ENCODE measurements around the gene GDE1.
"Not testable (repeated sequence)": the region's sequence is repeated elsewhere in the genome, so short reads cannot be mapped to it uniquely, and the experiment has no call there.

The GDE1 gene, protein sequence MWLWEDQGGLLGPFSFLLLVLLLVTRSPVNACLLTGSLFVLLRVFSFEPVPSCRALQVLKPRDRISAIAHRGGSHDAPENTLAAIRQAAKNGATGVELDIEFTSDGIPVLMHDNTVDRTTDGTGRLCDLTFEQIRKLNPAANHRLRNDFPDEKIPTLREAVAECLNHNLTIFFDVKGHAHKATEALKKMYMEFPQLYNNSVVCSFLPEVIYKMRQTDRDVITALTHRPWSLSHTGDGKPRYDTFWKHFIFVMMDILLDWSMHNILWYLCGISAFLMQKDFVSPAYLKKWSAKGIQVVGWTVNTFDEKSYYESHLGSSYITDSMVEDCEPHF

GRCh38 chr16:19521471-19522396, at the start of gene GDE1:
GDE1 (minus strand) TSS chr16:19522098; CDS start chr16:19521964, 134 bp downstream.
- DNase-seq: peak; percentile 97

GRCh38 chr16:19567560-19567959, 45.7 kb upstream of the GDE1 start:
- DNase-seq: no peak

- DNase-seq: no peak
These were observed 44.5 kb upstream of the GDE1 start for GRCh38 chr16:19566362-19566761.

DNA sequence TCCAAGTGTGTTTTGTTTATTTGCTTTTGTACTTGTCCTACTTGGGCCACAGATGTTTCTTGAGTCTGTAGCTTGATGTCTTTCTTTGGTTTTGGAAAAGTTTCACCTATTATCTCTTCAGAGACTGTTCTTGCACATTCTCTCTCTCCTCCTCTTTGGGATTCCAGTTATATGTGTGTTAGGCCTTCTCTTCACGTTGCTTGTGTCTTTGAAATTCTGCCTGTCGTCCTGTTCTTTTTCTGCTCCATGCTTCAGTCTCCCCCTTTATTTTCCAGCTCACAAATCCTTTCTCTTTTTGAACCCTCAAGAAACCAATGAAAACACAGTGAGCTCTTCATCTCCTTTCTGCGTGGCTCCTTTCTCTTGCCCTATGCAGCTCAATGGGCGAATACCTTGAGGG, 41.5 kb upstream of the GDE1 start:
- DNase-seq: no peak

DNA sequence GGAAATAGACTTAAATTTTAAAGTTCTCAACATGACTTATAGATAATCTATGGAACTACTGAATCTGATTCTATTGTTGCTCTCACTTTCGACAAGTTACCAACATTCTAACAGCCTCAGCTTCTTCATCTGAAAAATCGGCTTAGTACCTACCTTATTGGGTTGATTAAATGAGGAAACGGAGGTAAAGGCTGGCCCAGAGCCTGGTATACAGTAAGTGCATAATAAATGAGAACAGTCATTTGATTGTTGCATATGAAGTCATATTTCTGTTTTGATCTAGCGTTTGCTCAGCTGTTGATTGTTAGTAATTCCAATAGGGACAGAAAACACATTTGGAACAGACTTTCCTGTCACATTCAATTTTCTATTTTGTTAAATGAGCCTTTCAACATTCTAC, 38.2 kb upstream of the GDE1 start:
- DNase-seq: no peak

- DNase-seq: peak; percentile 69
These were observed 37.5 kb upstream of the GDE1 start for GRCh38 chr16:19559242-19559910.

- DNase-seq: no peak
These were observed 34.3 kb upstream of the GDE1 start for GRCh38 chr16:19555938-19556771.

- DNase-seq: peak; percentile 99
These were observed 33.5 kb upstream of the GDE1 start, which contains the start of gene VPS35L for GRCh38 chr16:19555186-19555937. VPS35L (plus strand) TSS chr16:19555703; CDS start chr16:19555730, 27 bp downstream.

DNA sequence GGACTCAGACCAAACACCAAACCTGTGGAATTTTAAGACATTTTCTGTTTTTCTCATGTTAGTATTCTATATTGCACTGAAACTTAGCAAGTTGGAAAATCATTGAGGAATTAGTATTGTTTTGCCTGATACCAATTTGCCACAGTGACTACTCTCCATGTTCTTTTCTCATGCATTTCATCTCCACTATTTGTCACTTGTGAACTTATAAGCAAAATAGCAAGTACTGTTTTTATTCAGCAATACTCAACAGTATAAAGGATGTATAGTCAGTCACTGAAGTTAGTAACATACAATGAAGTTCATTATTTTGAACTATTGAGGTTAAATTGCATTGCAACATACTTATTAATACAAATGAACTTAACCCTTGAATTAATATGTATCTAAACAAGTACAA, 27.8 kb upstream of the GDE1 start:
- no peak for DNase-seq

DNA sequence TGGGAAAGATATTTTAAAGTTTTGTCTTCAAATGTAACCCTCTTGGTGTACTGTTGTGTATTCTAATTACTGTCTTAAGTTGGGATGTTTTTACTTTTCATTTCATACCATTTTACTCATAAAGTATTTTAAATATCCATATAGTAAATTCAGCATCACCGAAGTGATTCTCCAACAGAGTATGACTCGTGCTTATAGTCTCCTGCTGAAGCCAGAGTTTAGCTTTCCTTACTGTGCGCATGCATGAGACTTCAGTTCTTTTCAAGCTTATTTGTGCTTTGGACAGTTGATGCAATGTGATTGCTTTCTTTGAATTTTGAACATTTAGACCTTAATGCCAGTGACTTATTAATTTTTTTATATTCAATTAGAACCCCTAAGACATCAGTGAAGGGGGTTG, 26.2 kb upstream of the GDE1 start:
- no peak for DNase-seq

DNA sequence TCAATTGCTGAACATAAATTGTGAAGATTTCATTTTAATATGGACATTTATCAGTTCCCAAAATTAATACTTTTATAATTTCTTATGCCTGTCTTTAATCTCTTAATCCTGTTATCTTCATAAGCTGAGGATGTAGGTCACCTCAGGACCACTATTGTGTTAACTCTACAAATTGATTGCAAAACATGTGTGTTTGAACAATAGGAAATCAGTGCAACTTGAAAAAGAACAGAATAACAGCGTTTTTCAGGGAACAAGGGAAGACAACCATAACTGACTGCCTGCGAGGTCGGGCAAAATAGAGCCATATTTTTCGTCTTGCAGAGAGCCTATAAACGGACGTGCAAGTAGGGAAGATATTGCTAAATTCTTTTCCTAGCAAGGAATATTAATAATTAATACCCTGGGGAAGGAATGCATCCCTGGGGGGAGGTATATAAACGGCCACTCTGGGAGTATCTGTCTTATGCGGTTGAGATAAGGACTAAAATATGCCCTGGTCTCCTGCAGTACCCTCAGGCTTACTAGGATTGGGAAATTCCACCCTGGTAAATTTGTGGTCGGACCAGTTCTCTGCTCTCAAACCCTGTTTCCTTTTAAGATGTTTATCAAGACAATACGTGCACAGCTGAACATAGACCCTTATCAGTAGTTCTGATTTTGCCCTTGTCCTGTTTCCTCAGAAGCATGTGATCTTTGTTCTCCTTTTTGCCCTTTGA, 21.5 kb upstream of the GDE1 start:
- not testable (repeated sequence) for DNase-seq

- DNase-seq: no peak
These were observed 20.4 kb upstream of the GDE1 start for GRCh38 chr16:19542138-19542821.

DNA sequence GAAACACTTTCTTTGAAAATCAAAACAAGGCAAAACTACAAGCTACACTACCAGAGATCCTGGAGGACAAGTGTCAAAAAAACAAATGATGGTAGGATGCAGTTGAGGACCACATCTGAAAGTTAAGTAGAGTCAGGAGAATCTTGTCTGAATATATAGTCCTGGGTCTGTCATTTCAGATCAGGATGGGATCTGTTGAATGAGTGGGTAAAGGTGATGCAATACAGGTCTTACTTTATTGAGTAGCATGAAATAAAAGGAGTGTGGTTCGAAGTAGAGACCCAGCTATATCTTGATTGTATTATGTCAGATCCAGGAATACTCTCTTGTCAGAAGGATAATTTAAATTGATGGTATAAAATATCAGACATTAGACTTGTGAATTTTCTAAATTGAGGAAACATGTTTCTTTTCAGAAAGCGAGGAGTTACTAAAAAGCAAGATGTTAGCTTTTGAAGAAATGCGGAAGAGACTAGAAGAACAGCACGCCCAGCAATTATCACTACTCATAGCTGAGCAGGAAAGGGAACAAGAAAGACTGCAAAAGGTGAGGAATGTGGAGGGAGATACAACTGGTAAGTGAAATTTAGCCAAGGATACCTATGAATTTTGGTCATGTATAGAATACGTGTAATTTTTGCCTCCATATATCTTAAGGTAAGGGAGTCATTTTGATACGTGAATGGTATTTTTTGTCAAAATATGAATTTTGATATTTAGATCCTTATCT, 18.5 kb upstream of the GDE1 start:
- DNase-seq: no peak

GRCh38 chr16:19532601-19533000, 10.7 kb upstream of the GDE1 start:
- DNase-seq: no peak

DNA sequence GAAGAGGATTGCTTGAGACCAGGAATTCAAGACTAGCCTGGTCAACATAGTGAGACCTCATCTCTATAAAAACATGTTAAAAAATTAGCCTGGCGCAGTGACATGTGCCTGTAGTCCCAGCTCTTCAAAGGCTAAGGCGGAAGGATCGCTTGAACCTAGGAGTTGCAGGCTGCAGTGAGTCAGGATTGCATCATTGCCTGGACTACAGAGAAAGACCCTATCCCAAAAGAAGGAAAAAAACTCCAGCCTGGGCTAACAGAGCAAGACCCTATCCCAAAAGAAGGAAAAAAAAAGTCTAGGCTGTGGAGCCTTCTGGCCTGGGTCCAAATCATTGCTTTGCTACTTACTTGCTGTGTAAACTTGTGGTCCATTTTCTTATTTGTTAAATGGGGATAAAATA, 6.8 kb upstream of the GDE1 start:
- DNase-seq: no peak

- no peak for DNase-seq
These were observed 5.3 kb upstream of the GDE1 start for GRCh38 chr16:19527161-19527560.

GRCh38 chr16:19525385-19525723, 3.5 kb upstream of the GDE1 start:
- DNase-seq: no peak

- DNase-seq: peak; percentile 46
These were observed 2.9 kb upstream of the GDE1 start for GRCh38 chr16:19524616-19525384.

DNA sequence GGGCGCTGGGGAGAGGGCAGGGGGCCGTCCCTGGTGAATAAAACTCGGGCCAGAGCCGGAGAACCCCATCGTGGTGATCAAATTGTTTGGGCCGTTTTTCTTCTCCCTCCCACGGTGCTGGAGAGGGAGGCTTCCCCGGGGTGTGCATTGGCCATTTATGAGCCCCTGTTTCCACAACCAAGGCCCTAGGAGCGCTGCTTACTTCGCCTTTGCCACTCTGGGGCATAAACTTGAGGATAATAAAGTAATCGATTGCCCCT, 2.4 kb upstream of the GDE1 start:
- no peak for DNase-seq

Measured in retina (tissue), 1 donor.